Neural cell (in vitro differentiated cells): Measurements from ENCODE around the gene PBXIP1. TPM values are rescaled to one million over a fixed set of nuclear protein-coding genes. Genes with fewer than 3 reads are reported as not detected.

ENCODE experiments used
- H2AFZ ChIP-seq: fragments of 200-600, 300-800 bp; sonication (generic), shearing (Covaris generic); 2 replicates; pipeline ENCODE4 v1.6.0; 2014; ENCODE audit warnings: low read depth, mild to moderate bottlenecking, antibody characterized with exemption, low read length, moderate library complexity
- H3F3A ChIP-seq: fragments of 200-600 bp; shearing (Covaris generic); 2 replicates; pipeline ENCODE4 v1.6.1; 2016; ENCODE audit warnings: mild to moderate bottlenecking, moderate library complexity, mixed read lengths, antibody characterized with exemption, low read length; ENCODE audit not compliant: insufficient read depth, poor library complexity, severe bottlenecking
- H3K27ac ChIP-seq: fragments of 200-600, 300-800 bp; sonication (generic), shearing (Covaris generic); 2 replicates; pipeline ENCODE4 v1.5.1; 2014; ENCODE audit warnings: mild to moderate bottlenecking, low read length, moderate library complexity
- H3K27me3 ChIP-seq: fragments of 300-800, 200-600 bp; sonication (generic), shearing (Covaris generic); 2 replicates; pipeline ENCODE4 v1.6.0; 2014; ENCODE audit warnings: mild to moderate bottlenecking, low read depth, low read length, moderate library complexity; ENCODE audit not compliant: insufficient read depth
- H3K36me3 ChIP-seq: fragments of 300-800, 200-600 bp; sonication (generic), shearing (Covaris generic); 2 replicates; pipeline ENCODE4 v1.5.1; 2014; ENCODE audit warnings: mild to moderate bottlenecking, antibody characterized with exemption, low read length, moderate library complexity; ENCODE audit not compliant: insufficient read depth
- H3K4me2 ChIP-seq: fragments of 300-800, 200-600 bp; sonication (generic), shearing (Covaris generic); 2 replicates; pipeline ENCODE4 v1.6.0; 2014; ENCODE audit warnings: mild to moderate bottlenecking, low read length
- H3K4me3 ChIP-seq: fragments of 300-800, 200-600 bp; sonication (generic), shearing (Covaris generic); 2 replicates; pipeline ENCODE4 v1.5.1; 2014; ENCODE audit warnings: mild to moderate bottlenecking, low read length, moderate library complexity
- H3K79me2 ChIP-seq: fragments of 200-600 bp; shearing (Covaris generic); replicated peaks from 2 replicates; pipeline ENCODE4 v1.6.0; 2014; ENCODE audit warnings: mild to moderate bottlenecking, low read length, moderate library complexity; ENCODE audit not compliant: insufficient read depth
- H3K9ac ChIP-seq: fragments of 300-800, 200-600 bp; sonication (generic), shearing (Covaris generic); 2 replicates; pipeline ENCODE4 v1.6.1; 2016; ENCODE audit warnings: mild to moderate bottlenecking, low read length, mixed read lengths
- H3K9me2 ChIP-seq: fragments of 200-600 bp; shearing (Covaris generic); 2 replicates; pipeline ENCODE4 v1.6.1; 2016; ENCODE audit warnings: mild to moderate bottlenecking, low read length, mixed read lengths; ENCODE audit not compliant: insufficient read depth
- H3K9me3 ChIP-seq: fragments of 200-600, 300-800 bp; sonication (generic), shearing (Covaris generic); 2 replicates; pipeline ENCODE4 v1.6.1; 2016; ENCODE audit warnings: mild to moderate bottlenecking, mixed run types, low read length, moderate library complexity, mixed read lengths
- H4K20me1 ChIP-seq: fragments of 200-600 bp; shearing (Covaris generic); 2 replicates; pipeline ENCODE4 v1.6.1; 2016; ENCODE audit warnings: mild to moderate bottlenecking, mixed run types; ENCODE audit not compliant: insufficient read depth
- EP300 ChIP-seq: fragments of 450-650 bp; conservative IDR thresholded peaks from 2 replicates; pipeline ENCODE4 v1.6.1; 2014; ENCODE audit warnings: antibody characterized with exemption, mild to moderate bottlenecking, moderate library complexity; ENCODE audit not compliant: poor library complexity, severe bottlenecking
- EZH2 ChIP-seq: fragments of 200-600, 300-800 bp; shearing (Covaris generic), sonication (generic); IDR thresholded peaks from 2 replicates; pipeline ENCODE4 v1.6.1; 2014; ENCODE audit warnings: antibody characterized with exemption, low read length, borderline replicate concordance, mild to moderate bottlenecking; ENCODE audit not compliant: insufficient read depth, poor library complexity, severe bottlenecking
- MXI1 ChIP-seq: fragments of 450-650 bp; conservative IDR thresholded peaks from 2 replicates; pipeline ENCODE4 v1.6.1; 2014; ENCODE audit warnings: antibody characterized with exemption, mild to moderate bottlenecking; ENCODE audit not compliant: poor library complexity, severe bottlenecking
- POLR2AphosphoS5 ChIP-seq: IDR thresholded peaks from 2 replicates; pipeline ENCODE4 v1.6.1; 2012
- RAD21 ChIP-seq: fragments of 450-650 bp; conservative IDR thresholded peaks from 2 replicates; pipeline ENCODE4 v1.6.1; 2014; ENCODE audit warnings: antibody characterized with exemption, mild to moderate bottlenecking, moderate library complexity
- SMC3 ChIP-seq: fragments of 450-650 bp; conservative IDR thresholded peaks from 2 replicates; pipeline ENCODE4 v1.6.1; 2014; ENCODE audit warnings: antibody characterized with exemption, mild to moderate bottlenecking, moderate library complexity; ENCODE audit not compliant: poor library complexity
- TAF1 ChIP-seq: IDR thresholded peaks from 2 replicates; pipeline ENCODE4 v1.6.1; 2012; ENCODE audit warnings: low read depth
- polyA plus RNA-seq: library from polyadenylated mRNA; depleted of rRNA; stranded (reverse); fragments of >200 nt; gene quantifications from 2 replicates; pipeline ENCODE4 v1.2.3, GENCODE V29; 2014
- TF ChIP-seq, protein P1 (sequence below): fragments of 450-650 bp; IDR thresholded peaks from 2 replicates; pipeline ENCODE4 v1.5.1; 2014; ENCODE audit warnings: antibody characterized with exemption, mild to moderate bottlenecking, moderate library complexity; ENCODE audit not compliant: poor library complexity, severe bottlenecking
- TF ChIP-seq, protein P2 (sequence below): IDR thresholded peaks from 2 replicates; pipeline ENCODE4 v1.6.1; 2012; ENCODE audit warnings: borderline replicate concordance

The PBXIP1 gene
- polyA plus RNA-seq, 1 donor from 2014 or later: 5.4 TPM

DNA sequence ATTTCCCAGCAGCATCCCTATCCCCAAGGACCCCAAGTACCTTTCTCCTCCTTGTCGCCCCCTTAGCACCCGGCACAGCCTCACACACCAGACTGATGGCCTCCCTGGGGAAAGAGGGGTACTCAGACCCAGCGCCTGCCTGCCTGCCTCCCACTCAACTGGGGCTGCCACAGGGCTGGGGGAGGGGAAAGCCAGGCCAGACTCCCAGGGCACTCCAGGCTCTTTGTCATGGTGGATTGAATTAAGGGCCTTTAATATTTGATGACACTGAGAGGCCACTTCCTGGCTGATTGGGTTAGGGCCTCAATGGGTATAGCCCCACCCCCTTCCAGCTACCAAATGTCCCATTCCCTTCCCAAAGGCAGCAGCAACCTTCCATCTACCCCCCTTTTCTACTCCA is 12.8 kb upstream of the PBXIP1 start:
- Histone ChIP-seq H2AFZ (no peak overlapping the region), H3K9ac (no peak overlapping the region), H3K4me2 (no peak overlapping the region), H3K79me2 (no peaks in the 10 kb centered on the region), H3K9me2 (no peaks in the 10 kb centered on the region), H3K27me3 (no peaks in the 10 kb centered on the region), H3F3A (no peaks in the 10 kb centered on the region), H3K4me3 (no peak overlapping the region), H3K9me3 (no peaks in the 10 kb centered on the region), H4K20me1 (no peaks in the 10 kb centered on the region), H3K36me3 (no peaks in the 10 kb centered on the region), H3K27ac (no peak overlapping the region)
- TF ChIP-seq MXI1 (no peak), EZH2 (no peak)

DNA sequence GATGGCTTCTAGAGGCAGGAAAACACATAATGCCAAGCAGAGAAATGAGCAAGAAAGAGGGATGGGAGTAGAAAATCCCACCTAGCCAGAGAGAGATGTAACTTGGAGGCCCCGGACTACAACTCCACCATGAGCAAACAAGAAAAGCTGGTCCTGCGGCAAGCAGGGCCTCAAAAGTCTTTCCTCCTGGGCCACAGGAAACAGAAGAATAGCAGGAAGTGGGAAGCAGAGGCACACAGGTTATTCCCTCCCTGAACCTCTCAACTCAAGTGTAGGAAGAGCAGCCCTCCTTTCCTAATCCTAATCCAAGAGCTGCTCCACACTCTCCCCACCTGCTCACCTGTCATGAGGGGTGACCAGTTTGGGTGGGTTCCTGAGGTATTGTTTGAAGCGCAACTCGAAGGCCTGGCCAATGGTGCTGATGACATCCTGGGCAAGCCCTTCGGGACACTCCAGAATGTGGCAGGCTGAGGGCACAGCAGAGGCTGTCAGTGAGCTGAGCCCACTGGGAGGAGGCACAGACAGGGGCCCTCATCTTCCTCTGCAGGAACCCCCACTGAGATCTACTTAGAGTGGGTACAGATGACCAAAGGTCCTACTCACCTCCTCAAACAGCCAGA is 11.5 kb upstream of the PBXIP1 start:
- Histone ChIP-seq H3K36me3 (no peaks in the 10 kb centered on the region), H3K79me2 (peaks cover 8% of the 10 kb centered on the region), H4K20me1 (no peaks in the 10 kb centered on the region), H3K4me3 (no peak overlapping the region), H2AFZ (no peak overlapping the region), H3K9me2 (no peaks in the 10 kb centered on the region), H3K27ac (no peak overlapping the region), H3F3A (no peaks in the 10 kb centered on the region), H3K27me3 (no peaks in the 10 kb centered on the region), H3K9me3 (no peaks in the 10 kb centered on the region), H3K4me2 (no peak overlapping the region), H3K9ac (no peak overlapping the region)
- no peak for TF ChIP-seq EP300
- TF ChIP-seq, protein P1, sequence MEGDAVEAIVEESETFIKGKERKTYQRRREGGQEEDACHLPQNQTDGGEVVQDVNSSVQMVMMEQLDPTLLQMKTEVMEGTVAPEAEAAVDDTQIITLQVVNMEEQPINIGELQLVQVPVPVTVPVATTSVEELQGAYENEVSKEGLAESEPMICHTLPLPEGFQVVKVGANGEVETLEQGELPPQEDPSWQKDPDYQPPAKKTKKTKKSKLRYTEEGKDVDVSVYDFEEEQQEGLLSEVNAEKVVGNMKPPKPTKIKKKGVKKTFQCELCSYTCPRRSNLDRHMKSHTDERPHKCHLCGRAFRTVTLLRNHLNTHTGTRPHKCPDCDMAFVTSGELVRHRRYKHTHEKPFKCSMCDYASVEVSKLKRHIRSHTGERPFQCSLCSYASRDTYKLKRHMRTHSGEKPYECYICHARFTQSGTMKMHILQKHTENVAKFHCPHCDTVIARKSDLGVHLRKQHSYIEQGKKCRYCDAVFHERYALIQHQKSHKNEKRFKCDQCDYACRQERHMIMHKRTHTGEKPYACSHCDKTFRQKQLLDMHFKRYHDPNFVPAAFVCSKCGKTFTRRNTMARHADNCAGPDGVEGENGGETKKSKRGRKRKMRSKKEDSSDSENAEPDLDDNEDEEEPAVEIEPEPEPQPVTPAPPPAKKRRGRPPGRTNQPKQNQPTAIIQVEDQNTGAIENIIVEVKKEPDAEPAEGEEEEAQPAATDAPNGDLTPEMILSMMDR: no peak
- TF ChIP-seq SMC3: no peak
- no peak for TF ChIP-seq RAD21
- TF ChIP-seq TAF1: no peak
- no peak for TF ChIP-seq EZH2
- TF ChIP-seq, protein P2, sequence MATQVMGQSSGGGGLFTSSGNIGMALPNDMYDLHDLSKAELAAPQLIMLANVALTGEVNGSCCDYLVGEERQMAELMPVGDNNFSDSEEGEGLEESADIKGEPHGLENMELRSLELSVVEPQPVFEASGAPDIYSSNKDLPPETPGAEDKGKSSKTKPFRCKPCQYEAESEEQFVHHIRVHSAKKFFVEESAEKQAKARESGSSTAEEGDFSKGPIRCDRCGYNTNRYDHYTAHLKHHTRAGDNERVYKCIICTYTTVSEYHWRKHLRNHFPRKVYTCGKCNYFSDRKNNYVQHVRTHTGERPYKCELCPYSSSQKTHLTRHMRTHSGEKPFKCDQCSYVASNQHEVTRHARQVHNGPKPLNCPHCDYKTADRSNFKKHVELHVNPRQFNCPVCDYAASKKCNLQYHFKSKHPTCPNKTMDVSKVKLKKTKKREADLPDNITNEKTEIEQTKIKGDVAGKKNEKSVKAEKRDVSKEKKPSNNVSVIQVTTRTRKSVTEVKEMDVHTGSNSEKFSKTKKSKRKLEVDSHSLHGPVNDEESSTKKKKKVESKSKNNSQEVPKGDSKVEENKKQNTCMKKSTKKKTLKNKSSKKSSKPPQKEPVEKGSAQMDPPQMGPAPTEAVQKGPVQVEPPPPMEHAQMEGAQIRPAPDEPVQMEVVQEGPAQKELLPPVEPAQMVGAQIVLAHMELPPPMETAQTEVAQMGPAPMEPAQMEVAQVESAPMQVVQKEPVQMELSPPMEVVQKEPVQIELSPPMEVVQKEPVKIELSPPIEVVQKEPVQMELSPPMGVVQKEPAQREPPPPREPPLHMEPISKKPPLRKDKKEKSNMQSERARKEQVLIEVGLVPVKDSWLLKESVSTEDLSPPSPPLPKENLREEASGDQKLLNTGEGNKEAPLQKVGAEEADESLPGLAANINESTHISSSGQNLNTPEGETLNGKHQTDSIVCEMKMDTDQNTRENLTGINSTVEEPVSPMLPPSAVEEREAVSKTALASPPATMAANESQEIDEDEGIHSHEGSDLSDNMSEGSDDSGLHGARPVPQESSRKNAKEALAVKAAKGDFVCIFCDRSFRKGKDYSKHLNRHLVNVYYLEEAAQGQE: no peak
- TF ChIP-seq POLR2AphosphoS5: no peak
- TF ChIP-seq MXI1: no peak
